Prostate gland (tissue), 2 donors: Measurements from ENCODE around the gene LAPTM4A. TPM values are rescaled to one million over a fixed set of nuclear protein-coding genes. Genes with fewer than 3 reads are reported as not detected.

Source experiments
- DNase-seq: peaks from one replicate; pipeline ENCODE4 v3.0.0-alpha.2; 2019; ENCODE audit warnings: low spot score
- H3K27ac ChIP-seq, 2 donors: fragments of 200-600 bp; sonication (generic); 2 replicates each; pipeline ENCODE4 v1.5.1; 2017 to 2019
- H3K27me3 ChIP-seq: fragments of 200-600 bp; sonication (generic); replicated peaks from 2 replicates; pipeline ENCODE4 v1.5.1; 2019; ENCODE audit not compliant: insufficient read depth
- H3K36me3 ChIP-seq, 2 donors: fragments of 200-600 bp; sonication (generic); 1 replicate in 1 of 2; 2 replicates in 1 of 2; pipeline versions ENCODE4 v1.5.1 to v1.8.1; 2017 to 2019
- H3K4me1 ChIP-seq: fragments of 200-600 bp; sonication (generic); replicated peaks from 2 replicates; pipeline ENCODE4 v1.5.1; 2019
- H3K4me3 ChIP-seq, 2 donors: fragments of 200-600 bp; sonication (generic); 2 replicates each; pipeline ENCODE4 v1.5.1; 2017 to 2019
- H3K9me3 ChIP-seq: fragments of 200-600 bp; sonication (generic); 2 replicates; pipeline ENCODE4 v1.5.1; 2017
- CTCF ChIP-seq, 4 experiments: fragments of 200-600 bp in 2 of 4; fragments of 450-650 bp in 2 of 4; sonication (generic) in 2 of 4; IDR thresholded peaks; 1 replicate in 3 of 4; 2 replicates in 1 of 4; pipeline ENCODE4 v1.5.1; 2016 to 2019; ENCODE audit warnings: antibody characterized with exemption in 4 of 4, mild to moderate bottlenecking in 2 of 4, moderate library complexity in 2 of 4
- POLR2A ChIP-seq: fragments of 450-650 bp; IDR thresholded peaks from one replicate; pipeline ENCODE4 v1.6.1; 2016; ENCODE audit warnings: antibody characterized with exemption, mild to moderate bottlenecking
- POLR2AphosphoS5 ChIP-seq: sonication (generic); formaldehyde crosslinking; IDR thresholded peaks from one replicate; pipeline ENCODE4 v1.6.1; 2017; ENCODE audit warnings: antibody characterized with exemption
- WGBS: methylation state at CpG from one replicate; pipeline ENCODE4 v1.1.5; 2018; 5-methylcytosine and 5-hydroxymethylcytosine counted together
- intact Hi-C: fragments of 100-400 bp; cut with DNase I; formaldehyde crosslinking; loops from one replicate; pipeline ENCODE4 v1.14.2; 2022
- total RNA-seq, 2 donors: library from RNA; depleted of rRNA; stranded (reverse); fragments of >200 nt; gene quantifications; one replicate each; pipeline ENCODE4 v1.1.0, GENCODE V29; 2016

Gene LAPTM4A
- total RNA-seq, 2 donors from 2014 or later = 142 to 340 TPM

DNA sequence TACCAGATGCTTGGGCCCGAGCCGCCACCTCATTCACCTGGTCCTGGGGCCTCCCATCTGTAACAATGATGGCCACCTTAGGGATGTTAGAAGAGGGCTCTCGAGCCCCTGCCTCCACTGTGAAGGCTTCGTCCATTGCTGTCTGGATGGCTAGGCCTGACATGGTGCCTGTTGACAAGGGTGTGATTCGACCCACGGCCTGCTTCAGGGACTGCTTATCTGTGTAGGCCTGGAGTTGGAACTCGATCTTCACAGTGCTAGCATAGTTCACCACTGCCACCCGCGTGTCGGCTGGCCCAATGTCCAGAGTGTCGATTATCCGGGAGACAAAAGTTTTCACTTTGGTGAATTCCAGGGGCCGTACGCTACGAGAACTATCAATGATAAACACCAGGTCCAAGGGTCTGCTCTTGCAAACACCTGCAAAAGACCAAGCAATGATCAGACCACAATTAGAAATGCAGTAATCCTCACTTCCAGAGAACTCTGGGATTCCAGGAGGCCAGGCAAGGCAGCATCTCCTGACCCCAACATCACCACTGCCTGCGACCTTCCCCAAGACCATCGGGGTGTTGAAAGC, 45.4 kb downstream of the LAPTM4A start:
- TF ChIP-seq POLR2AphosphoS5 (no peak), CTCF (IDR thresholded peaks at IDR 0.05) (no peak), POLR2A (no peak)
- H3K9me3 ChIP-seq = no peaks in the 10 kb centered on the region
- H3K4me3 ChIP-seq = no peak overlapping the region
- DNase-seq = no peak
- no peaks in the 10 kb centered on the region for H3K36me3 ChIP-seq
- H3K27ac ChIP-seq = no peak overlapping the region
- no peaks in the 10 kb centered on the region for H3K27me3 ChIP-seq
- no peaks in the 10 kb centered on the region for H3K4me1 ChIP-seq
- WGBS = 93% methylated on average over 17 of the region's 17 CpGs
- intact Hi-C loops = no loop called here

- intact Hi-C loops = no loop called here
- Histone ChIP-seq H3K36me3 (no peaks in the 10 kb centered on the region), H3K4me1 (no peaks in the 10 kb centered on the region), H3K27me3 (no peaks in the 10 kb centered on the region), H3K27ac (no peak overlapping the region), H3K9me3 (no peaks in the 10 kb centered on the region), H3K4me3 (no peak overlapping the region)
- DNase-seq = no peak
- WGBS = 83% methylated on average over 10 of the region's 10 CpGs
- TF ChIP-seq POLR2A (no peak), POLR2AphosphoS5 (no peak), CTCF (IDR thresholded peaks at IDR 0.05) (no peak)
Observed at GRCh38 chr2:20005067-20005627, 46.3 kb downstream of the LAPTM4A start.

DNA sequence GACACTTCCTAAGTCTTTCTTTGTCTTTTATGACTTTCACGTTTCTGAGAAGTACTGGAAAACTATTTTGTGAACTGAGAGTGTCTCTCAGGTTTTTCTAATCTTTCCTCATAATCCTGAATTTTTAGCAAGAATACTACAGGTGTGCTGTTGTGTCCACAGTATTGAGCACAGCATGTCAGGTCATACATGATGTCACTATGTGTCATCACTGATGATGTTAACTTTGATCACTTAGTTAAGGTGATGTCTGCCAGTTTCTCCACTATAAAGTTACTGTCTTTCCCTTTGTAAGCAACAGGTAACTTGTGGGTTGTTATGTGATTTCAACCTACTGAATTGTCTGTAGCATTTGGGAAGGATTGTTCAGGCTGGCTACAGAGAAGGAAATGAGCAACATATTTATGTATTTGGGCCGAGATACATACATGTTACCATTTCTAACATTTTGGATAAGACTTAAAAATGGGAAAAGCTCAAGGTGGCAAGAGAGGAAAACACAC, 50.0 kb downstream of the LAPTM4A start:
- Histone ChIP-seq H3K4me3 (no peak overlapping the region), H3K9me3 (no peaks in the 10 kb centered on the region), H3K27ac (no peak overlapping the region), H3K36me3 (no peaks in the 10 kb centered on the region), H3K4me1 (no peaks in the 10 kb centered on the region), H3K27me3 (no peaks in the 10 kb centered on the region)
- TF ChIP-seq CTCF (IDR thresholded peaks at IDR 0.05) = no peak
- TF ChIP-seq POLR2AphosphoS5 = no peak
- intact Hi-C loops = no loop called here
- DNase-seq = no peak
- 76% methylated on average over 2 of the region's 2 CpGs for WGBS

DNA sequence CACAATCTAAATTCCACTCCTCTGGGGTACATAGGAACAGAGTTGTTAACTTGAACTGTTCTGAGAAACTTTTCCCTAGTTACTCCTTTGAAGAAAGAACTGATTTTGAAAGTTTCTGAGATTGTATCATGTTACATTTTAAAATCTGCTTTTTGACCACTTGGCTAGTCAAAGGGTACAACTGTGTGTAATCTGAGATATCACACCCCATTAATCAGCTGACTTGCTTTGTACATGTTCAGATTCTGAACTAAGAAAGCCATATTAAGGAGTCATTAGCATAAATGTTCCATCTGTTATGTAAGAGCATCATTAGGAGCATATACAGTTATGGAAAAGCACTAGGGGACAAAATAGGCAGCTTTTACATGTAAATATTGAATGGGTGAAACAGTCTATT, 57.7 kb downstream of the LAPTM4A start:
- Histone ChIP-seq H3K27ac (no peak overlapping the region), H3K4me3 (no peak overlapping the region), H3K27me3 (no peaks in the 10 kb centered on the region), H3K36me3 (no peaks in the 10 kb centered on the region), H3K4me1 (no peaks in the 10 kb centered on the region), H3K9me3 (no peaks in the 10 kb centered on the region)
- DNase-seq = no peak
- TF ChIP-seq CTCF (IDR thresholded peaks at IDR 0.05) (no peak), POLR2A (no peak), POLR2AphosphoS5 (no peak)
- intact Hi-C loops = no loop called here

- H3K27me3 ChIP-seq = no peaks in the 10 kb centered on the region
- H3K4me1 ChIP-seq = no peaks in the 10 kb centered on the region
- no peak for DNase-seq
- H3K4me3 ChIP-seq = no peak overlapping the region
- H3K27ac ChIP-seq = no peak overlapping the region
- TF ChIP-seq POLR2AphosphoS5 (no peak), POLR2A (no peak), CTCF (IDR thresholded peaks at IDR 0.05) (no peak)
- intact Hi-C loops = no loop called here
- no peaks in the 10 kb centered on the region for H3K9me3 ChIP-seq
- no peaks in the 10 kb centered on the region for H3K36me3 ChIP-seq
- WGBS = 92% methylated on average over 1 of the region's 1 CpG
Observed at GRCh38 chr2:19991895-19992294, 59.5 kb downstream of the LAPTM4A start.
